Muscle layer of duodenum (tissue), 2 donors: ENCODE data around the gene TMEM184A.

Source experiments
- H3K27ac ChIP-seq: one replicate; pipeline ENCODE4 v1.7.0; 2013; ENCODE audit warnings: mild to moderate bottlenecking, low read length
- H3K27me3 ChIP-seq: one replicate; pipeline ENCODE4 v1.7.0; 2013; ENCODE audit warnings: low read depth, mild to moderate bottlenecking, control low read depth, low read length
- H3K36me3 ChIP-seq, 2 donors: one replicate each; pipeline ENCODE4 v1.7.0; 2013; ENCODE audit warnings: low read length in 2 of 2, control low read depth in 1 of 2, mild to moderate bottlenecking in 1 of 2; ENCODE audit not compliant: insufficient read depth in 2 of 2, control insufficient read depth in 1 of 2
- H3K4me1 ChIP-seq, 2 donors: one replicate each; pipeline ENCODE4 v1.7.0; 2013; ENCODE audit warnings: low read length in 2 of 2, mild to moderate bottlenecking in 2 of 2, control low read depth in 1 of 2, moderate library complexity in 1 of 2; ENCODE audit not compliant: insufficient read depth in 2 of 2, control insufficient read depth in 1 of 2
- H3K4me3 ChIP-seq, 2 donors: one replicate each; pipeline ENCODE4 v1.7.0; 2013; ENCODE audit warnings: low read length in 2 of 2, low read depth in 1 of 2, mild to moderate bottlenecking in 1 of 2
- H3K9me3 ChIP-seq, 2 donors: one replicate each; pipeline ENCODE4 v1.7.0; 2013; ENCODE audit warnings: low read length in 2 of 2, control low read depth in 1 of 2, mild to moderate bottlenecking in 1 of 2; ENCODE audit not compliant: control insufficient read depth in 1 of 2
- donor health status: healthy.

TMEM184A gene

DNA sequence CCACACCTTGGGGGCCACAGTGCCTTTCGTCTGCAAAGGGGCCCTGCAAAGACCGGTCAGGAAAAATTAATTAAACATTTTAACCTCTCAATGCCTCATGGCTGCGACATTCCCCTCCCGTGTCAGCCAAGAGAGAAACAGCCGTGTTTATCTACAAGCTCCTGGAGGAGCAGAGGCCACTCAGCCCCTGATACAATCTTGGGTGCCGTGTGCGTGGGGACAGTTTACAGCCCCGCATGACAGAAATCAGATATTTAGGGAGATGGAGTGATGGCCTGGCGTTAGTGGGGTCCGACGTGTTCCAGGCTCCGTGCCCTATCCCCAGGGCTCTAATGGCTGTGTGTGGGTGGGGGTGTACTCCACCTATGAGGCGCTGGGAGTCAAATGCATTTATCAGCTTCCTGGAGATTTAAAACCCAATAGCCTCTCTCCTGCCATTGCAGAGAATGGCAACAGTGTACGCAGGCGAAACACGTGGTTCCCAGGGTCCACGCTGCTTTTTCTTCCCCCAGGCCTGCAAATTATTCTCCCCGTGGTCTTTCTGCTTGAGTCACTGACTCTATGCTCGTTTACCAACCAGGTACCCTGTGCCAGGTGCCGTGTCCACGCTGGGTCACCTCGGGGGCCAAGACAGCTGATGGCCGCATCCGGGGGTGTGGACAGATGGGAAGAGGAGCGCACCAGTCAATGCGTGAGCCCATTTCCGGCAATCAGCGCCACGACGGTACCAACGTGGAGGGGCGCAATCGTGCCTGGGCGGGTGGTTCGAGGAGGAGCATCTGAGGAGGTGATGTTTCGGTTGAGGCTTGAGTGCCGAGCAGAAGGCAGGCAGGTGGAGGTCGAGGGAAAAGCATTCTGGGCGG is 40.4 kb upstream of the TMEM184A start:
- Histone ChIP-seq H3K36me3 (no peaks in the 10 kb centered on the region), H3K27me3 (peaks cover 11% of the 10 kb centered on the region), H3K4me3 (no peak overlapping the region), H3K9me3 (no peaks in the 10 kb centered on the region), H3K27ac (no peak overlapping the region), H3K4me1 (no peaks in the 10 kb centered on the region)

DNA sequence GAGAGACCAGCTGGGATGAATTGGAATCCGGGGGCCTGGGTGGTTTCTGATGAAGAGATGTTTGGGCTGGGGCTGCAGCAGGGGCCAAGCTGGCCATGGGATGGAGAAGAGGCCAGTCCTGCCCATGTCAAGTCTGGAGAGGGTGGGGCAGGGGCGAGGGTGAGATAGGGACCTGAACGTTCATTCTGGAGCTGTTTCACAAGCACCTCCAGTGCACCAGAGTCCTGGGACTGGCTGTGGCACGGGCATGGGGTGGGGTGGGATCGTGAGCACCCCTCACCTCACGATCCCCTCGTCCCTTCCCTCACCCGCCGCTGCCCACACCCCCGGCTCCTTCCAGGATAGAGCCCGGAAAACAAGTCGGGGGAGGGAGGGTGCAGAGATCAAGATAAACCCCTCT is 39.6 kb upstream of the TMEM184A start:
- H3K9me3 ChIP-seq = no peaks in the 10 kb centered on the region
- H3K36me3 ChIP-seq = no peaks in the 10 kb centered on the region
- H3K27ac ChIP-seq = no peak overlapping the region
- no peaks in the 10 kb centered on the region for H3K4me1 ChIP-seq
- H3K27me3 ChIP-seq = peaks cover 12% of the 10 kb centered on the region
- H3K4me3 ChIP-seq = no peak overlapping the region

- Histone ChIP-seq H3K4me3 (no peak overlapping the region), H3K36me3 (no peaks in the 10 kb centered on the region), H3K27ac (no peak overlapping the region), H3K9me3 (no peaks in the 10 kb centered on the region), H3K4me1 (no peaks in the 10 kb centered on the region), H3K27me3 (peaks cover 12% of the 10 kb centered on the region)
Measured at GRCh38 chr7:1595027-1595426, 39.0 kb upstream of the TMEM184A start.

GRCh38 chr7:1593904-1594421 is 38.0 kb upstream of the TMEM184A start:
- Histone ChIP-seq H3K4me3 (no peak overlapping the region), H3K27me3 (peaks cover 12% of the 10 kb centered on the region), H3K4me1 (no peaks in the 10 kb centered on the region), H3K27ac (no peak overlapping the region), H3K36me3 (no peaks in the 10 kb centered on the region), H3K9me3 (peaks cover 3% of the 10 kb centered on the region in 2 donors)

DNA sequence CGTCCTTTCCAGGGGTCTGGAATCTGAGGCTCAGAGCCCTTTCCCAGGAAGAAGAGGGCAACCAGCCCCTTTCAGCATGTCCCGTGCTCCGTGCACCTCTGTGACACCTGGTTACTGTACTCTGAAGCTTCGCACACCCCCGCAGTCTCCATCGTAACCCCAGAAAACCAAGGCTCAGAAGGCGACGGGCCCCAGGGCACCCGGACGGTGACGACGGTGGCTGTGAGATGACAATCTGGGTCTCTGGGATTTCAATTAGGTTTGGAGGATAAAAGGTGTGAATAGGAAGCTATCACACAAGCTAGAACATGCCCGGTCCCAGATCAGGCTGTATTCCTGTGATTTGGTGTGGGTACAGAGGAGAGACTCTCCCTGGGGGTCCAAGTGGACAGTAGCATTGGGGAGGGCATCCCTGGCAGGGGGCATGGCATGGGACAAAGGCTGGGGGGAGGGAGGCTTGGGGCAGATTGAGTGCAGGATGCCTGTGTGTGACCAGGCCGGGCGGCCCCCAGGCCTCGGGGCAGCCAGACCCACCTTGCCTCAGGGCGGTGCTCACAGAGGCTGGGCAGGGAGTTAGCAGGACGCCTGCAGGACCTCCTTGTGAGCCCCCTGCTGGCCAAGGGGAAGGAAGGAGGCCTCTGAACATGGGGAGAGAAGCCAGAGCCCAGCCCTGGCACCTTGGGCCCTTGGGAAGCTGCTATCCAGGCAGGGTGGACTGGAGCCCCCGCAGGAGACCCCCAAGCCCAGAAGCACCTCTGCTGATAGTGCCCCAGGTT is 37.3 kb upstream of the TMEM184A start:
- Histone ChIP-seq H3K4me1 (no peaks in the 10 kb centered on the region), H3K27ac (no peak overlapping the region), H3K9me3 (peaks cover 6 to 8% of the 10 kb centered on the region in 2 donors), H3K27me3 (peaks cover 12% of the 10 kb centered on the region), H3K36me3 (no peaks in the 10 kb centered on the region), H3K4me3 (no peak overlapping the region)

DNA sequence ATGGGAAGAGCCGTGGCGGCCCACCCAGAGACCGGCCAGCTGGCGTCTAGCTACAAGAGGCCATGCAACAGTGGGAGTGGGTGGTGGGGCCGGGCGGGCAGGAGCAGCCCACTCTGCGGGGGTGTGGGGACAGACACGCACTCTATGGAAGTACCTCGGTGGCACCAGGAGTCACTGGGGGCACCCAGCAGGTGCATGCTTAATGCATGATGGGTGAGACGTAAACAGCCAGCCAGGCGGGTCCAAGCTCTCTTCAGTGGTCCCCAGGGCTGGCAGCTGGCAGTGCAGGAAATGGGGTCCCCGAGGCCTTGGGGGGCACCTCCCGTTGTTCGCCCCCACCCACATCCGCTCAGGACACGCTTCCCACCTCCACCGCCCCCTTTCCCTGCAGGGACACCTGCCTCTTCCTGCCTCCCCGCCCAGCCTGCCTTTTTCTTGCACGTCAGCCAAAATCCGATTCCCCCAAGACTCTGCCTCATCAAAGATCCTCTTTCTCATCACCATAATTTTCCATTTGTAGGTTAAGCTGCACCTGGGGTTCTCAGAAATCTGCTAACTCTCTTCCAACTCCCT is 36.4 kb upstream of the TMEM184A start:
- peaks cover 6 to 8% of the 10 kb centered on the region in 2 donors for H3K9me3 ChIP-seq
- no peaks in the 10 kb centered on the region for H3K36me3 ChIP-seq
- H3K27ac ChIP-seq = no peak overlapping the region
- H3K4me3 ChIP-seq = no peak overlapping the region
- no peaks in the 10 kb centered on the region for H3K4me1 ChIP-seq
- peaks cover 12% of the 10 kb centered on the region for H3K27me3 ChIP-seq

- H3K36me3 ChIP-seq = no peaks in the 10 kb centered on the region
- no peak overlapping the region for H3K27ac ChIP-seq
- H3K4me1 ChIP-seq = no peaks in the 10 kb centered on the region
- peaks cover 12% of the 10 kb centered on the region for H3K27me3 ChIP-seq
- peaks cover 6 to 8% of the 10 kb centered on the region in 2 donors for H3K9me3 ChIP-seq
- H3K4me3 ChIP-seq = no peak overlapping the region
Measured at GRCh38 chr7:1591876-1592275, 35.9 kb upstream of the TMEM184A start.

DNA sequence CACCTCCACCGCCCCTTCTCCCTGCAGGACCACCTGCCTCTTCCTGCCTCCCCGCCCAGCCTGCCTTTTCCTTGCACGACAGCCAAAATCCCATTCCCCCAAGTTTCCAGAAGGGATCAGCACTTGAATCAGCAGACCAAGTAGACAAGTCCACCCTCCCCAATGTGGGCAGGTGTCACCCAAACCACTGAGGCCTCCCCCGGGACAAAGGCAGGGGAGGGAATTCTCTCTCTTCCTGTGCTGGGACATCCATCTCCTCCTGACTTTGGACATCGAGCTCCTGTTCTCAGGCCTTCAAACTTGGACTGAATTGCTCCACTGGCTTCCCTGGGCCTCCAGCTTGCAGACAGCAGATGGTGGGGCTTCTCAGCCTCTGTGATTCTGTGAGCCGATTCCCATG is 35.4 kb upstream of the TMEM184A start:
- no peaks in the 10 kb centered on the region for H3K4me1 ChIP-seq
- H3K9me3 ChIP-seq = peaks cover 6 to 8% of the 10 kb centered on the region in 2 donors
- H3K4me3 ChIP-seq = no peak overlapping the region
- H3K27me3 ChIP-seq = peaks cover 12% of the 10 kb centered on the region
- H3K36me3 ChIP-seq = no peaks in the 10 kb centered on the region
- H3K27ac ChIP-seq = no peak overlapping the region

DNA sequence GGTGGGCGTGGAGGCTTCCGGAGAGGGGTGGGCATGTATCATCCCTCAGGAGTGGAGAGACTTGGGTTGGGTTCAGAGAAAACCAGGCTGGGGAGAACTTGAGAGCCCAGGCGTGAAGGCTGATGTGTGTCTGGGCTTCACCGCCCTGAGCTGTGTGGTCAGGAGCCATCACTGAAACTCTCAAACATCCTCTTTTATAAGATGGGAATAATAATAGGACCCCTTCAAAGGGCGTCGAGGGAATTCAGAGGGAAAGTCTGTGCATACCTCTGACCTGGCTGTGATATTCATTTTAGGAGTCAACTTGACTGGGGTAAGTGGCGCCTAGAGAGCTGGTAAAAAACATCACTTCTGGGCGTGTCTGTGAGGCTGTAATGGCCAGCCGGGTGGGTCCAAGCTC is 34.9 kb upstream of the TMEM184A start:
- Histone ChIP-seq H3K4me1 (no peaks in the 10 kb centered on the region), H3K27ac (no peak overlapping the region), H3K4me3 (no peak overlapping the region), H3K9me3 (peaks cover 6 to 8% of the 10 kb centered on the region in 2 donors), H3K27me3 (peaks cover 12% of the 10 kb centered on the region), H3K36me3 (no peaks in the 10 kb centered on the region)

DNA sequence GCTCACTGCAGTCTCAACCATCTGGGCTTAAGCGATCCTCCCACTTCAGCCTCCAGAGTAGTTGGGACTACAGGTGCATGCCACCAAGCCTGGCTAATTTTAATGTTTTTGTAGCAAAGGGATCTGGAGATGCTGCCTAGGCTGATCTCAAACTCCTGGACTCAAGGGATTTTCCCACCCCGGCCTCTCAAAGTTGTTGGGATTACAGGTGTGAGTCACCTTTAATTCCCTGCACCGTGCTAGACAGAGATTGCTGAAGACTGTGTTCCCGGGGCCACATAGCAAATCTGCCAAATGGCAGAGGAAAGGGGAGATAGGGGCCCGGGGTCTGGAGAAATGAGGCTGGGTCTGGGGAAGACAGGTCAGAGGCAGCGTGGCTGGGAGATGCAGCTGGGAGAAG is 34.5 kb upstream of the TMEM184A start:
- Histone ChIP-seq H3K27ac (no peak overlapping the region), H3K36me3 (no peaks in the 10 kb centered on the region), H3K4me3 (no peak overlapping the region), H3K4me1 (no peaks in the 10 kb centered on the region), H3K9me3 (peaks cover 6 to 8% of the 10 kb centered on the region in 2 donors), H3K27me3 (peaks cover 12% of the 10 kb centered on the region)

- Histone ChIP-seq H3K4me3 (no peak overlapping the region), H3K4me1 (no peaks in the 10 kb centered on the region), H3K27ac (no peak overlapping the region), H3K36me3 (no peaks in the 10 kb centered on the region), H3K9me3 (peaks cover 6 to 8% of the 10 kb centered on the region in 2 donors), H3K27me3 (peaks cover 12% of the 10 kb centered on the region)
Measured at GRCh38 chr7:1588978-1589377, 33.0 kb upstream of the TMEM184A start.
